Upper lobe of left lung (tissue), 6 donors: ENCODE data around the gene LRRC39. TPM values are rescaled to one million over a fixed set of nuclear protein-coding genes. Genes with fewer than 3 reads are reported as not detected.

Source experiments
- ATAC-seq, 2 donors: fragments of 200-7000 bp; cut with Tn5 transposase; one replicate each; pipeline ENCODE4 v1.9.1; 2022; ENCODE audit warnings: mild to moderate bottlenecking in 2 of 2, moderate library complexity in 2 of 2; ENCODE audit not compliant: low FRiP score in 2 of 2
- DNase-seq, 2 donors: peaks; one replicate each; pipeline ENCODE4 v3.0.0-alpha.2; 2019 to 2020
- H3K27ac ChIP-seq, 4 donors: fragments of 200-600 bp; sonication (generic); one replicate each; pipeline ENCODE4 v1.5.1; 2016 to 2019
- H3K27me3 ChIP-seq, 4 donors: fragments of 200-600 bp; sonication (generic); one replicate each; pipeline ENCODE4 v1.5.1; 2017 to 2019
- H3K36me3 ChIP-seq, 4 donors: fragments of 200-600 bp; sonication (generic); one replicate each; pipeline ENCODE4 v1.5.1; 2016 to 2019
- H3K4me1 ChIP-seq, 4 donors: fragments of 200-600 bp; sonication (generic); one replicate each; pipeline ENCODE4 v1.5.1; 2018 to 2019
- H3K4me3 ChIP-seq, 4 donors: fragments of 200-600 bp; sonication (generic); one replicate each; pipeline ENCODE4 v1.5.1; 2017 to 2019; ENCODE audit warnings: mild to moderate bottlenecking in 2 of 4, moderate library complexity in 1 of 4
- H3K9me3 ChIP-seq, 4 donors: fragments of 200-600 bp; sonication (generic); one replicate each; pipeline ENCODE4 v1.5.1; 2018 to 2019
- CTCF ChIP-seq, 6 experiments: fragments of 450-650 bp in 4 of 6; fragments of 200-600 bp in 2 of 6; sonication (generic) in 2 of 6; IDR thresholded peaks; one replicate each; pipeline ENCODE4 v1.5.1; 2016 to 2019; ENCODE audit warnings: antibody characterized with exemption in 6 of 6
- EP300 ChIP-seq, 4 donors: sonication (generic); formaldehyde crosslinking; IDR thresholded peaks; one replicate each; pipeline ENCODE4 v1.5.1; 2017; ENCODE audit warnings: antibody characterized with exemption in 4 of 4, control low read depth in 2 of 4
- POLR2A ChIP-seq, 4 donors: fragments of 450-650 bp; IDR thresholded peaks; one replicate each; pipeline ENCODE4 v1.5.1; 2016 to 2017; ENCODE audit warnings: antibody characterized with exemption in 4 of 4, mild to moderate bottlenecking in 2 of 4
- POLR2AphosphoS5 ChIP-seq, 2 donors: sonication (generic); formaldehyde crosslinking; IDR thresholded peaks; one replicate each; pipeline ENCODE4 v1.5.1; 2017; ENCODE audit warnings: antibody characterized with exemption in 2 of 2
- WGBS, 2 donors: methylation state at CpG; one replicate each; pipeline ENCODE4 v1.1.5; 2017 to 2018; 5-methylcytosine and 5-hydroxymethylcytosine counted together
- total RNA-seq, 6 donors: library from RNA; depleted of rRNA in 4 of 6; stranded (reverse); fragments of >200 nt in 4 of 6; gene quantifications; one replicate each; pipeline versions ENCODE4 v1.1.0 to v1.2.1, GENCODE V29; 2016 to 2021
- donor health status: DM: no; HTN: no; CAD: no; lungs with moderate emphysema.
- donor health status: DM: no; HTN: yes; CAD: no; lungs with severe emphysema.

Gene LRRC39
- total RNA-seq, 6 donors from 2014 or later = 0.86 to 7.2 (median 2.8) TPM; not detected in 1

- WGBS, 2 donors = 89 to 100% methylated on average over 1 of the region's 1 CpG
Observed at GRCh38 chr1:100198596-100198995, 20.5 kb upstream of the LRRC39 start.

GRCh38 chr1:100188617-100189016 is 10.6 kb upstream of the LRRC39 start:
- ATAC-seq = peak in 1 of 2 donors; percentile 49
- no peaks in the 10 kb centered on the region for H3K27me3 ChIP-seq
- H3K9me3 ChIP-seq = no peaks in the 10 kb centered on the region
- peaks cover 0 to 12% (median 0%) of the 10 kb centered on the region in 4 donors for H3K4me1 ChIP-seq
- peaks cover 0 to 9% (median 0%) of the 10 kb centered on the region in 4 donors for H3K36me3 ChIP-seq
- TF ChIP-seq POLR2A (IDR thresholded peaks at IDR 0.05) = no peak
- TF ChIP-seq CTCF (IDR thresholded peaks at IDR 0.05) = no peak
- no peak for TF ChIP-seq EP300 (IDR thresholded peaks at IDR 0.05)
- no peak for TF ChIP-seq POLR2AphosphoS5 (IDR thresholded peaks at IDR 0.05)
- WGBS, 2 donors = 62 to 66% methylated on average over 3 of the region's 3 CpGs
- DNase-seq = no peak
- H3K4me3 ChIP-seq = no peak overlapping the region
- H3K27ac ChIP-seq = no peak overlapping the region

More at GRCh38 chr1:100198596-100198995, 20.5 kb upstream of the LRRC39 start:
- Histone ChIP-seq H3K4me1 (no peaks in the 10 kb centered on the region), H3K27ac (no peak overlapping the region), H3K9me3 (no peaks in the 10 kb centered on the region), H3K27me3 (no peaks in the 10 kb centered on the region), H3K4me3 (no peak overlapping the region), H3K36me3 (peaks cover 4 to 69% (median 17%) of the 10 kb centered on the region in 4 donors)
- ATAC-seq (no peak), DNase-seq (no peak)
- TF ChIP-seq POLR2A (IDR thresholded peaks at IDR 0.05) (no peak), CTCF (IDR thresholded peaks at IDR 0.05) (no peak), POLR2AphosphoS5 (IDR thresholded peaks at IDR 0.05) (no peak), EP300 (IDR thresholded peaks at IDR 0.05) (no peak)

DNA sequence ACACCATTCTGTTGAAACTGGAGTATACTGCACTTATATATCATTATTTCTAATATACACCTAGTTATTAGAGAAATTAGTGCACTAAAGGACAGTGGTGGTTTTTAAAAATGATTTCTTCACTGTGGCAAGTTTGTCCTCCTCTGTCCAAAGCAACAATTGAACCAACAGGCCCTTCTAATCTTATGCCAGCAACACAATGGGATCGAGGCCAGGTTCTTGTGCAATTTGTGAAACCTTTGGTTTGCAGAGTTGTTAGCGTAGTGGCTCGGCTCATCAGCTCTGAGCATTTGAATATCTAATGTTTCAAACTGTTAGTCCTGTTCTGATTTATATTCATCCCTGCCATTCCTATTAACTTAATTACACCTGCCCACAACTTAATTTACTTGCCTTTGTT is 9.9 kb upstream of the LRRC39 start:
- no peak overlapping the region for H3K27ac ChIP-seq
- 43 to 56% methylated on average over 3 of the region's 3 CpGs for WGBS, 2 donors
- H3K36me3 ChIP-seq = peaks cover 0 to 3% (median 0%) of the 10 kb centered on the region in 4 donors
- H3K4me1 ChIP-seq = peaks cover 0 to 12% (median 0%) of the 10 kb centered on the region in 4 donors
- TF ChIP-seq EP300 (IDR thresholded peaks at IDR 0.05) = no peak
- no peak for TF ChIP-seq CTCF (IDR thresholded peaks at IDR 0.05)
- no peaks in the 10 kb centered on the region for H3K9me3 ChIP-seq
- H3K27me3 ChIP-seq = no peaks in the 10 kb centered on the region
- peak in 1 of 2 donors; percentile 71 for ATAC-seq
- peak in 1 of 2 donors; percentile 59 for DNase-seq
- no peak overlapping the region for H3K4me3 ChIP-seq

DNA sequence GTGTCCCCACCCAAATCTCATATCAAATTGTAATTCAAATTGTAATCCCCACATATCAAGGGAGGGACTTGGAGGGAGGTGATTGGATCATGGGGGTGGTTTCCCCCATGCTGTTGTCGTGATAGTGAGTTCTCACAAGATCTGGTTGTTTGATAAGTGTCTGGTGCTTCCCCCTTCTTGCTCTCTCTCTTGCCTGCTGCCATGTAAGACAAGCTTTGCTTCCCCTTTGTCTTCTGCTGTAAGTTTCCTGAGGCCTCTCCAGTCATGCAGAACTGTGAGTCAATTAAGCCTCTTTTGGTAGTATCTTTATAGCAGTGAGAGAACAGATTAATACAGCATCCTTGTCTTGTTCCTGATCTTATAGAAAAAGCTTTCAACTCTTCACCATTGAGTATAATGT is 6.5 kb upstream of the LRRC39 start:
- Histone ChIP-seq H3K4me1 (peaks cover 0 to 12% (median 0%) of the 10 kb centered on the region in 4 donors), H3K27ac (no peak overlapping the region), H3K4me3 (no peak overlapping the region), H3K27me3 (no peaks in the 10 kb centered on the region), H3K9me3 (no peaks in the 10 kb centered on the region), H3K36me3 (no peaks in the 10 kb centered on the region)
- TF ChIP-seq CTCF (IDR thresholded peaks at IDR 0.05) = no peak
- no peak for TF ChIP-seq POLR2A (IDR thresholded peaks at IDR 0.05)
- TF ChIP-seq POLR2AphosphoS5 (IDR thresholded peaks at IDR 0.05) = no peak
- TF ChIP-seq EP300 (IDR thresholded peaks at IDR 0.05) = no peak
- ATAC-seq (no peak), DNase-seq (no peak)
- WGBS, 2 donors = 14 to 55% methylated on average over 1 of the region's 1 CpG

GRCh38 chr1:100183370-100183769 is 5.3 kb upstream of the LRRC39 start:
- H3K9me3 ChIP-seq = no peaks in the 10 kb centered on the region
- no peak for TF ChIP-seq POLR2AphosphoS5 (IDR thresholded peaks at IDR 0.05)
- no peak for TF ChIP-seq POLR2A (IDR thresholded peaks at IDR 0.05)
- no peak for TF ChIP-seq CTCF (IDR thresholded peaks at IDR 0.05)
- no peak for TF ChIP-seq EP300 (IDR thresholded peaks at IDR 0.05)

More at GRCh38 chr1:100183370-100183769, 5.3 kb upstream of the LRRC39 start:
- Histone ChIP-seq H3K4me3 (no peak overlapping the region), H3K27ac (no peak overlapping the region), H3K4me1 (peaks cover 0 to 7% (median 0%) of the 10 kb centered on the region in 4 donors), H3K27me3 (no peaks in the 10 kb centered on the region), H3K36me3 (no peaks in the 10 kb centered on the region)
- WGBS, 2 donors = 90 to 95% methylated on average over 4 of the region's 4 CpGs
- ATAC-seq (no peak), DNase-seq (no peak)
